ENCODE data around the gene PGA4.
"Not testable (repeated sequence)": the region's sequence is repeated elsewhere in the genome, so short reads cannot be mapped to it uniquely, and the experiment has no call there.

The PGA4 gene

DNA sequence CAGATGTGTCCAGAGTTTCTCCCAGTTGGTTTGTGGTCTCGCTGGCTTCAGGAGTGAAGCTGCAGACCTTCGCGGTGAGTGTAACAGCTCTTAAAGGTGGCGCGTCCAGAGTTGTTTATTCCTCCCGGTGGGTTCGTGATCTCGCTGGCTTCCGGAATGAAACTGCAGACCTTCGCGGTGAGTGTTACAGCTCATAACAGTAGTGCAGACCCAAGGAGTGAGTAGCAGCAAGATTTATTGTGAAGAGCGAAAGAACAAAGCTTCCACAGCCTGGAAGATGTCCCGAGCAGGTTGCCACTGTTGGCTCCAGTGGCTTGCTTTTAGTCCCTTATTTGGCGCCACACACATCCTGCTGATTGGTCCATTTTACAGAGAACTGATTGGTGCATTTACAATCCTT lies 20.7 kb upstream of the PGA4 start:
- in situ Hi-C loops (cut with MboI; ENCODE audit: low pct_unique_long_range_greater_than_20kb, low sequenced_read_pairs) = no loop called here
- DNase-seq = no peak

DNA sequence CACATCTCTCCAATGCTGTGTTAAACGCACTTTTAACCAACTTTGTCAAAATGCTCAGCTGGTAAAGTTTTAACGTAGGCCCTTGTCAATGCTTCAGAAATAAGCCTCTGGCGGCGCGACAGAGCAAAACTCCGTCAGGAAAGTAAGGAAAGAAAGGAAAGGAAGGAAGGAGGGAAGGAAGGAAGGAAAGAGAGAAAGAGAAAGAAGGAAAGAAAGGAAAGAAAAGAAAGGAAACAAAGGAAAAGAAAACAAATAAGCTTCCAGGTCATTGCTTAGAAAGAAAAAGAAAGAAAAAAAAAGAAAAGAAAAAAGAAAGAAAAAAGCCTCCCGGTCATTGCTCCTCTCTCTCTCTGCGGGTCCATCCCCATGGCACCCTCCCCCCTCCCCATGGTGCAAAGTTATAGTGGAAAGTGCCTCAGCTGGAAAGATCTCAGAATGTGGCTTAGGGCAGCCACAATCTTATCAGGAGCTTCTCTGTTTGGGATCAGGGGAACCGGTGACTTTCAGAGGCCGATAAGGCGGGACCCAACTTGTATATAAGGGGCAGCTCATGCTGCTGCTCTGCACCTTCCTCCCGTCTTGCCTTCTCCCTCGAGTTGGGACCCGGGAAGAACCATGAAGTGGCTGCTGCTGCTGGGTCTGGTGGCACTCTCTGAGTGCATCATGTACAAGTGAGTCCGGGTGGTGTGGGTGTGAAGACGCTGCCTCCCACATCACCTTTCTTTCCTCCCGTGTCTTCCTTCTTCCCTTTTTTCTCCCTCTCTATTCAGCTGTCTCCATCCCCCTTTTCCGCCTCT lies 19.0 kb upstream of the PGA4 start, which contains the start of gene PGA3:
Gene PGA3, plus strand, starts transcription at position 566 of the 797 bp plus-strand sequence. Its CDS starts 50 bp downstream, at position 616.
- DNase-seq; in situ Hi-C loops (cut with MboI; ENCODE audit: low pct_unique_long_range_greater_than_20kb, low sequenced_read_pairs): not testable (repeated sequence)

DNA sequence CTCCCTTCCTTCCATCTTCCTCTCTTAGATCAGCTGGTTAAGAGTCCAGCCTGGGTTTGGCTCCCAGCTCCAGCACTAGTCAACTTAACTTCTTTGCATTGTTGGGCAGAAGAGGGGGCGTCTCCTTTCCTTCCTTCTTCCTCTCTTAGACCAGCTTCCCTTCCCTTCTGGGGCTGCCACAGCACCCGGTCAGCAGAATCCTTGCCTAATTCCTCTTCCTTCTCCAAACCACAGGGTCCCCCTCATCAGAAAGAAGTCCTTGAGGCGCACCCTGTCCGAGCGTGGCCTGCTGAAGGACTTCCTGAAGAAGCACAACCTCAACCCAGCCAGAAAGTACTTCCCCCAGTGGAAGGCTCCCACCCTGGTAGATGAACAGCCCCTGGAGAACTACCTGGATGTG lies 18.3 kb upstream of the PGA4 start:
- DNase-seq; in situ Hi-C loops (cut with MboI; ENCODE audit: low pct_unique_long_range_greater_than_20kb, low sequenced_read_pairs): not testable (repeated sequence)

DNA sequence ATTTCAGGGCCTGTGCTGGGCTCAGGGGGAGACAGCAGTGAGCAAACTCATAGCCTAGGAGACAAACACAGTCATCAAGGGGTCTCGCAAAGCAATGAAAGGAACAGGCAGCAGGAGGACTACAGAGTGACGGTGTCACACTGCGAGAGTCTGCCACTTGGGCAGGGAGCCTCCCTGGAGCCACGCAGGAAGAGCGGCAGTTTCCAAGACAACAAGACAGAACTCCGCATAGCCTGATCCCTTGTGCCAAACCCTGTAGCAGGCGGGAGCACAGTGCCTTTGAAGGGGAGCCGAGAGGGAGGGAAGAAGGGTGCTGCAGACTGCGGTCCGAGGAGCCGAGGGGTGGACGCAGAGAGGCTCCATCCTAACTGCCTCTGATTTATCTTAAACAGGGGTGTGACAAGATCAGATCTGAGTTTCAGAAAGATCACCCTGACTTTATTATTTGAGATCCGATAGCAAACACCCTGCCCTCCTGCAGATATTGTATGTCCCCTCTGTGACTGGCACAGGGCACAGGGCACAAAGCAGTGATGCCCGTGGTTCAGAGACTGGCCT lies 17.6 kb upstream of the PGA4 start:
- in situ Hi-C loops (cut with MboI; ENCODE audit: low pct_unique_long_range_greater_than_20kb, low sequenced_read_pairs) = not testable (repeated sequence)

DNA sequence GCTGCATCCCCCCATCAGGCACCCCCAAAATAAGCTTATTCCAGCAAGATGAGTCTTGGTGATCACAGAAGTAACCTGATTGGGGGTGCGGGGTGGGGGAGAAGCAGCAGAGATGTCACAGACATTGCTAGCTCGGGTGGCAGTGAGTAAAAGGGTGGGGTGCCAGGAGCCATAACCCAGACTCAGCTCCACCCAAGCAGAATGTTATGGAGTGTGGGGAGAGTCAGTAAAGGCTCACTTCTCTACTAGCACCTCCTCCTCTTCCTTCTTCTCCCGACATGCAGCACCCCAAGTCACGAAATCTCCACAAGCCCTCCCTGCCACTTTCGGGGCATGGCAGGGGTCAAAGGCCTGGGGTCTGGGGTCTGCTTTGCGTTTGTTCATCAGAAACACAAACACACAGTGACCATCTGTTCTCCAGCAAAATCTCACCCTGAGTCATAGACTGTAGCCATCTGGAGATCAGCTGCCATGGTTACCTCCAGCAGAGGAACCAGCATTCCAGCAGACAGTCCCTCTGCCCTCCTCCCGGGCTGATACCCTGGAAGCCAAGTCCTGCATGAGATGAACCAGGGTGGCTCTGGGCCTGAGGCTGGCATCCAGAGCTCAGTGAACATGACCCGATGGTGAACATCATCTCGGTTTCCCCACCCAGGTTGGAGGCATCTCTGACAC lies 14.4 kb upstream of the PGA4 start:
- in situ Hi-C loops (cut with MboI; ENCODE audit: low pct_unique_long_range_greater_than_20kb, low sequenced_read_pairs); DNase-seq: not testable (repeated sequence)

More for the DNA sequence above, 17.6 kb upstream of the PGA4 start:
- not testable (repeated sequence) for DNase-seq

DNA sequence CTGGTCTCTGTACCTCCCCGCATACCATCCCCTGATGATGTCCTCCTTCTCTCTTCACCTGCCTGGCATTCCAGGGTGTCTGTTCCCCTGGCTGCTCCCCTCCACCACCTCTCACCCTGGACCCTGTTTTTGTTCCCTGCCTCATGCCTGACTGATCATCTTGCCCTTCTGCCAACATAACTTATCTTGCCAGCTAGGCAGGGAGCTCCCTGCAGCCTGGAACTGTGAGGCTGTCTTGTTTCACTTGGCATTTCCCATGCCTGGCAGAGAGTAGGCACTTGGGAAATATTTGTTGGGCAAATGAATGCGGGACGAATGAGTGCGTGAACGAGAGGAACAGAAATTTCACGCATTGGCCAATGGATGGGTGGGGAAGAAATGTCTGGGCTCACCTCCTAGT lies 11.5 kb upstream of the PGA4 start:
- DNase-seq; in situ Hi-C loops (cut with MboI; ENCODE audit: low pct_unique_long_range_greater_than_20kb, low sequenced_read_pairs): not testable (repeated sequence)

DNA sequence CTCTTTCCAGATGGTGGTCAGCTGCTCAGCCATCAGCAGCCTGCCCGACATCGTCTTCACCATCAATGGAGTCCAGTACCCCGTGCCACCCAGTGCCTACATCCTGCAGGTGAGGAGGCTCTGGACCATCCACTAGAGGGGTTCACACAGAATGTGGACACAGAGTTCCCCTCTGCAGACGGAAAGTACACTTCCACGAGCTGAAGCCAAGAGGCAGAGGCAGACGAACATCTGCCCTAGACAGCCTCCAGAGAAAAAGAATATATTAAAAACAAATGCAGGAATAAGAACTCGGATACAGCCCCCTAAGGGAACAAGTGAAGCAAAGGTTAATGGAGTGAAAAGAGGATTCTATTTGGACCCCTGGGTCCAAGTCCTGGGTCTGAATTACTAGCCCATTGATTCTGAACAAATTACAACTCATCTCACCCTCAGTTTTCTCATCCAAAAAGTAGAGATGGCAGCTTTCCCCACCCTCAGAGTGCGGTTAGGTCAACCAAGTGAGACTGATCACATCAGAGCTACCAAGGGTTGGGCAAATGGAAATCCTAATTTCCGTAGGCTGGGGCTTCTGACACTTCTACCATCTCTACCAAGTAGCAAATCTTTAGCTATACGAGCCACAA lies 10.7 kb upstream of the PGA4 start:
- DNase-seq; in situ Hi-C loops (cut with MboI; ENCODE audit: low pct_unique_long_range_greater_than_20kb, low sequenced_read_pairs): not testable (repeated sequence)

DNA sequence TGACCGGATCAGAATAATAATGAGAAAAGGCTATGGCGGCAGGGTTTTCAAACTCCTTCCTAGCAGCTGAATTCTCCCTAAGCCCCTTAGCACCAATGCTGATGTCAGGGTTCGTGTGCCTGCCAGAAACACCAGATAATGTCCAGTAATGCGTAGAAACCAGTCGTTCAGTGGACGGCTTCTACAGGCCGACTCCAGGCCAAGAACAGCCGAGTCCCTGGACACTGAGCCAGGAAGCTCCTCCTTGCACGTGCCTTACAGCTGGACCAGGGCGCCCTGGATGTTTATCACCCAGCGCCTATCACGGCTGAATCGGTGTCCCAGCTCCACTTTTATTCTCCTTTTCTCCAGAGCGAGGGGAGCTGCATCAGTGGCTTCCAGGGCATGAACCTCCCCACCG lies 9.9 kb upstream of the PGA4 start:
- DNase-seq; in situ Hi-C loops (cut with MboI; ENCODE audit: low pct_unique_long_range_greater_than_20kb, low sequenced_read_pairs): not testable (repeated sequence)

DNA sequence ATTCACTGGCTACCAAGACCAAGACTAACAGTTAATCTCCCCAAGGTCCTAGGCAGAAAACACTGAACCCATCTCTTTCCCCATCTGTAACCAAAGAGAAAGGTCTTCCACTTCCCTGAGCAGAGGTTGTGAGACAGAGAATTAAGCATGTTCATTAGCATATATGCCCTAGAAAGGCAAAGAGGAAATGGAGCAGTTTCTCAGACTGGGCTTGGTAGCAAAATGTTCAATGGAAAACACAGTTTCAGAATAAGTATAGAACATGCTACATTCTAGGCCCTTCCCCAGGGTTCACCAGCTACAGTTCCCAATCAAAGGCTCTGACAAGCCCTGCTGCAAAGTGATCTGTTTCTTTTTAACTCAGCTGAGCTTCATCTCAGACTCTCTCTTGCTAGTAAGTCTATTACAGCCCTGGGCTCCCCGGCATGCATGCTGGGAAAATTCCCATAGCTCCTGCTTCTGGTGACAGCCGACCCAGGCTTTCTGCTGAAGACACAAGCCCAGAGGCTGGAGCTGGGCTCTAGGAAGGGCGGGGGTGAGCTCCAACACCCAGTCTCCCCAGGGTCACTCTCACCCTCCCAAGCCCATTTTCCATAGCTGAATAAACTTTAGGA lies 8.3 kb upstream of the PGA4 start:
- DNase-seq; in situ Hi-C loops (cut with MboI; ENCODE audit: low pct_unique_long_range_greater_than_20kb, low sequenced_read_pairs): not testable (repeated sequence)

DNA sequence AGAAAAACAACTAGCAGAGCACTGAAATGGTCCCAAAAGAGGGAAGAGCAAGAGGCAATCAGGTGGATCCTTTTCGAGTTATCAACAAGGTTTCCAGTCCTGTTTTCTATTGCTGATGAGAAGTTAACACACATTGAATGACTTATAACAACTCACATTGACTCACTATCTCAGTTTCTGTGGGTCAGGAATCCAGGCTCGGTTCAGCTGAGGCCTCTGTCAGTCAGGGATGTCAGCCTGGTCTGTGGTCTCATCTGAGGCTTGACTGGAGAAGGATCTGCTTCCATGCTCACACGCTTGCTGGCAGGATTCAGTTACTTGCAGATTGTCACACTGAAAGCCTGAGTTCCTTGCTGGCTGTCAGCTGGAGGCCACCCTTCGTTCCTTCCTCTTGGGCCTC lies 3.8 kb upstream of the PGA4 start:
- in situ Hi-C loops (cut with MboI; ENCODE audit: low pct_unique_long_range_greater_than_20kb, low sequenced_read_pairs); DNase-seq: not testable (repeated sequence)

DNA sequence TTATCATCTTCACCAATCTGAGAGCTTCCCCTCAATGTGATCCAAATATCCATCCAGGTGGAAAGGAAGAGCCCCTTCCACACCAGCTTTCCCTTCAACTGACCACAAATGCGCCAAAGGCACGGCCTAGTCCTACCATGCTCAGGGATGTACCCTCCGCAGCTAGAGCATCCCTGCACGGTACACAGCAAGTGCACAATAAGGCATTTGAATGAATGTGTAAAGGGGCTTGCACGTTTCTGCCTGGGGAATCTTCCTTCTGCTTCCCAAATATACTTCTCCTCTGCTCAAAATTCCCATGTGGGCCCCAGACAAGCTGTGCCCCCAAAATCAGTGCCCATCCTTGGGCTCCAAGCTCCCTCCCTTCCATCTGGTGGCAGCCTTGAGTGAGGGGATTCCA lies 3.1 kb upstream of the PGA4 start:
- DNase-seq; in situ Hi-C loops (cut with MboI; ENCODE audit: low pct_unique_long_range_greater_than_20kb, low sequenced_read_pairs): not testable (repeated sequence)

DNA sequence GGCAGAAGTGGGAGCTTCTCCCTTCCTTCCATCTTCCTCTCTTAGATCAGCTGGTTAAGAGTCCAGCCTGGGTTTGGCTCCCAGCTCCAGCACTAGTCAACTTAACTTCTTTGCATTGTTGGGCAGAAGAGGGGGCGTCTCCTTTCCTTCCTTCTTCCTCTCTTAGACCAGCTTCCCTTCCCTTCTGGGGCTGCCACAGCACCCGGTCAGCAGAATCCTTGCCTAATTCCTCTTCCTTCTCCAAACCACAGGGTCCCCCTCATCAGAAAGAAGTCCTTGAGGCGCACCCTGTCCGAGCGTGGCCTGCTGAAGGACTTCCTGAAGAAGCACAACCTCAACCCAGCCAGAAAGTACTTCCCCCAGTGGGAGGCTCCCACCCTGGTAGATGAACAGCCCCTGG lies 545 bp downstream of the PGA4 start:
- in situ Hi-C loops (cut with MboI; ENCODE audit: low pct_unique_long_range_greater_than_20kb, low sequenced_read_pairs) = not testable (repeated sequence)

DNA sequence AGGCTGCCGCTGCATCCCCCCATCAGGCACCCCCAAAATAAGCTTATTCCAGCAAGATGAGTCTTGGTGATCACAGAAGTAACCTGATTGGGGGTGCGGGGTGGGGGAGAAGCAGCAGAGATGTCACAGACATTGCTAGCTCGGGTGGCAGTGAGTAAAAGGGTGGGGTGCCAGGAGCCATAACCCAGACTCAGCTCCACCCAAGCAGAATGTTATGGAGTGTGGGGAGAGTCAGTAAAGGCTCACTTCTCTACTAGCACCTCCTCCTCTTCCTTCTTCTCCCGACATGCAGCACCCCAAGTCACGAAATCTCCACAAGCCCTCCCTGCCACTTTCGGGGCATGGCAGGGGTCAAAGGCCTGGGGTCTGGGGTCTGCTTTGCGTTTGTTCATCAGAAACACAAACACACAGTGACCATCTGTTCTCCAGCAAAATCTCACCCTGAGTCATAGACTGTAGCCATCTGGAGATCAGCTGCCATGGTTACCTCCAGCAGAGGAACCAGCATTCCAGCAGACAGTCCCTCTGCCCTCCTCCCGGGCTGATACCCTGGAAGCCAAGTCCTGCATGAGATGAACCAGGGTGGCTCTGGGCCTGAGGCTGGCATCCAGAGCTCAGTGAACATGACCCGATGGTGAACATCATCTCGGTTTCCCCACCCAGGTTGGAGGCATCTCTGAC lies 4.5 kb downstream of the PGA4 start:
- DNase-seq; in situ Hi-C loops (cut with MboI; ENCODE audit: low pct_unique_long_range_greater_than_20kb, low sequenced_read_pairs): not testable (repeated sequence)

More for the DNA sequence above, 545 bp downstream of the PGA4 start:
- not testable (repeated sequence) for DNase-seq

DNA sequence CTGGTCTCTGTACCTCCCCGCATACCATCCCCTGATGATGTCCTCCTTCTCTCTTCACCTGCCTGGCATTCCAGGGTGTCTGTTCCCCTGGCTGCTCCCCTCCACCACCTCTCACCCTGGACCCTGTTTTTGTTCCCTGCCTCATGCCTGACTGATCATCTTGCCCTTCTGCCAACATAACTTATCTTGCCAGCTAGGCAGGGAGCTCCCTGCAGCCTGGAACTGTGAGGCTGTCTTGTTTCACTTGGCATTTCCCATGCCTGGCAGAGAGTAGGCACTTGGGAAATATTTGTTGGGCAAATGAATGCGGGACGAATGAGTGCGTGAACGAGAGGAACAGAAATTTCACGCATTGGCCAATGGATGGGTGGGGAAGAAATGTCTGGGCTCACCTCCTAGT lies 7.3 kb downstream of the PGA4 start:
- in situ Hi-C loops (cut with MboI; ENCODE audit: low pct_unique_long_range_greater_than_20kb, low sequenced_read_pairs); DNase-seq: not testable (repeated sequence)

DNA sequence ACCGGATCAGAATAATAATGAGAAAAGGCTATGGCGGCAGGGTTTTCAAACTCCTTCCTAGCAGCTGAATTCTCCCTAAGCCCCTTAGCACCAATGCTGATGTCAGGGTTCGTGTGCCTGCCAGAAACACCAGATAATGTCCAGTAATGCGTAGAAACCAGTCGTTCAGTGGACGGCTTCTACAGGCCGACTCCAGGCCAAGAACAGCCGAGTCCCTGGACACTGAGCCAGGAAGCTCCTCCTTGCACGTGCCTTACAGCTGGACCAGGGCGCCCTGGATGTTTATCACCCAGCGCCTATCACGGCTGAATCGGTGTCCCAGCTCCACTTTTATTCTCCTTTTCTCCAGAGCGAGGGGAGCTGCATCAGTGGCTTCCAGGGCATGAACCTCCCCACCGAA lies 8.9 kb downstream of the PGA4 start:
- in situ Hi-C loops (cut with MboI; ENCODE audit: low pct_unique_long_range_greater_than_20kb, low sequenced_read_pairs); DNase-seq: not testable (repeated sequence)

DNA sequence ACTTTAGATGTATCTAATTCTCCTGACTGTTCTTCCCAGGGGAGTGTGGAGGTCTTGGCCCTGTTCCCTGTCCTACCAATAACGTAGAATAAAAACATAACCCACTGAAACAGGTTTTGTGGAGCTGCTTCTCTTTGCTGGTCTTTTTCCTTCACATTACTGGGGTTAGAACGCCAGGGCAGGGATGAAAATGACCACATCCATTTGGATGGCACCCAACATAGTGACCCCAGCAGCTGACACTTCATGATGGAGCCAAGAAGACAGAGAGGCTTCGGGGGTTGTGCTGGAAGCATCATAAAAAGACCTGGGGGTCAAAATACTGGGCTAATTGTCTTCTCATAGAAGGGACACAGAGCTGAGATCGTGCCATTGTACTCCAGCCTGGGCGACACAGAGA lies 9.4 kb downstream of the PGA4 start:
- in situ Hi-C loops (cut with MboI; ENCODE audit: low pct_unique_long_range_greater_than_20kb, low sequenced_read_pairs) = not testable (repeated sequence)

DNA sequence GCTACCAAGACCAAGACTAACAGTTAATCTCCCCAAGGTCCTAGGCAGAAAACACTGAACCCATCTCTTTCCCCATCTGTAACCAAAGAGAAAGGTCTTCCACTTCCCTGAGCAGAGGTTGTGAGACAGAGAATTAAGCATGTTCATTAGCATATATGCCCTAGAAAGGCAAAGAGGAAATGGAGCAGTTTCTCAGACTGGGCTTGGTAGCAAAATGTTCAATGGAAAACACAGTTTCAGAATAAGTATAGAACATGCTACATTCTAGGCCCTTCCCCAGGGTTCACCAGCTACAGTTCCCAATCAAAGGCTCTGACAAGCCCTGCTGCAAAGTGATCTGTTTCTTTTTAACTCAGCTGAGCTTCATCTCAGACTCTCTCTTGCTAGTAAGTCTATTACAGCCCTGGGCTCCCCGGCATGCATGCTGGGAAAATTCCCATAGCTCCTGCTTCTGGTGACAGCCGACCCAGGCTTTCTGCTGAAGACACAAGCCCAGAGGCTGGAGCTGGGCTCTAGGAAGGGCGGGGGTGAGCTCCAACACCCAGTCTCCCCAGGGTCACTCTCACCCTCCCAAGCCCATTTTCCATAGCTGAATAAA lies 10.5 kb downstream of the PGA4 start:
- in situ Hi-C loops (cut with MboI; ENCODE audit: low pct_unique_long_range_greater_than_20kb, low sequenced_read_pairs); DNase-seq: not testable (repeated sequence)

More for the DNA sequence above, 9.4 kb downstream of the PGA4 start:
- not testable (repeated sequence) for DNase-seq

DNA sequence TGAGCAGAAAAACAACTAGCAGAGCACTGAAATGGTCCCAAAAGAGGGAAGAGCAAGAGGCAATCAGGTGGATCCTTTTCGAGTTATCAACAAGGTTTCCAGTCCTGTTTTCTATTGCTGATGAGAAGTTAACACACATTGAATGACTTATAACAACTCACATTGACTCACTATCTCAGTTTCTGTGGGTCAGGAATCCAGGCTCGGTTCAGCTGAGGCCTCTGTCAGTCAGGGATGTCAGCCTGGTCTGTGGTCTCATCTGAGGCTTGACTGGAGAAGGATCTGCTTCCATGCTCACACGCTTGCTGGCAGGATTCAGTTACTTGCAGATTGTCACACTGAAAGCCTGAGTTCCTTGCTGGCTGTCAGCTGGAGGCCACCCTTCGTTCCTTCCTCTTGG lies 15.0 kb downstream of the PGA4 start:
- DNase-seq; in situ Hi-C loops (cut with MboI; ENCODE audit: low pct_unique_long_range_greater_than_20kb, low sequenced_read_pairs): not testable (repeated sequence)

Measured in KBM-7 (cell line).